Natural killer cell (primary cell): Measurements from ENCODE around the gene PTPRM. TPM values are rescaled to one million over a fixed set of nuclear protein-coding genes. Genes with fewer than 3 reads are reported as not detected.
A peak's percentile ranks its signal among the peaks of the same experiment; 100 is the strongest.

ENCODE experiments used
- ATAC-seq, 3 donors: fragments of 150-1000 bp in 2 of 3; fragments of 200-7000 bp in 1 of 3; cut with Tn5 transposase; 1 replicate in 1 of 3; 2 replicates in 2 of 3; pipeline ENCODE4 v1.10.0; 2021; ENCODE audit warnings: mild to moderate bottlenecking in 2 of 3, moderate library complexity in 2 of 3
- DNase-seq, 2 donors: peaks; one replicate each; pipeline versions ENCODE4 v3.0.0 to v3.0.0-alpha.2; 2013 to 2021; ENCODE audit warnings: mixed read lengths in 1 of 2
- H3K27ac ChIP-seq: one replicate; pipeline ENCODE4 v1.5.1; 2013; ENCODE audit warnings: mild to moderate bottlenecking, low read length
- H3K27me3 ChIP-seq: one replicate; pipeline ENCODE4 v1.6.1; 2013; ENCODE audit warnings: low read length; ENCODE audit not compliant: control insufficient read depth, insufficient read depth
- H3K36me3 ChIP-seq: one replicate; pipeline ENCODE4 v1.6.1; 2013; ENCODE audit warnings: low read length; ENCODE audit not compliant: control insufficient read depth, insufficient read depth
- H3K4me1 ChIP-seq: one replicate; pipeline ENCODE4 v1.6.1; 2013; ENCODE audit warnings: low read length; ENCODE audit not compliant: control insufficient read depth, insufficient read depth
- H3K4me3 ChIP-seq: one replicate; pipeline ENCODE4 v1.5.1; 2013; ENCODE audit warnings: low read length
- H3K9me3 ChIP-seq: one replicate; pipeline ENCODE4 v1.6.1; 2013; ENCODE audit warnings: low read length; ENCODE audit not compliant: control insufficient read depth, insufficient read depth
- H3K27ac Mint-ChIP-seq, 2 donors: one replicate each; pipeline ENCODE4 v1.8.0; 2022; ENCODE audit warnings: mild to moderate bottlenecking in 2 of 2, mixed read lengths in 2 of 2, moderate library complexity in 1 of 2
- H3K27me3 Mint-ChIP-seq, 2 donors: one replicate each; pipeline ENCODE4 v1.8.0; 2022; ENCODE audit warnings: low read depth in 2 of 2, mixed read lengths in 2 of 2
- H3K36me3 Mint-ChIP-seq: one replicate; pipeline ENCODE4 v1.8.0; 2022; ENCODE audit warnings: mixed read lengths
- H3K4me1 Mint-ChIP-seq, 2 donors: one replicate each; pipeline ENCODE4 v1.8.0; 2022; ENCODE audit warnings: mixed read lengths in 2 of 2
- H3K4me3 Mint-ChIP-seq: one replicate; pipeline ENCODE4 v1.8.0; 2022; ENCODE audit warnings: mild to moderate bottlenecking, moderate library complexity, mixed read lengths
- H3K9me3 Mint-ChIP-seq, 2 donors: one replicate each; pipeline ENCODE4 v1.8.0; 2022; ENCODE audit warnings: mixed read lengths in 2 of 2
- WGBS: methylation state at CpG from one replicate; pipeline ENCODE4 v1.1.7; 2013; ENCODE audit warnings: missing lambda C conversion rate; ENCODE audit not compliant: insufficient coverage; 5-methylcytosine and 5-hydroxymethylcytosine counted together
- intact Hi-C: fragments of 100-400 bp; cut with micrococcal nuclease; formaldehyde crosslinking; loops from one replicate; pipeline ENCODE4 v1.14.2; 2022
- total RNA-seq, 4 donors: library from RNA; stranded (reverse); fragments of 120-200 nt in 1 of 4; gene quantifications; one replicate each; pipeline versions ENCODE4 v1.2.3 to v1.2.4, GENCODE V29; 2013 to 2022
- TF ChIP-seq, protein P1 (sequence below): fragments of 200-600 bp; IDR thresholded peaks from one replicate; pipeline ENCODE4 v1.8.0; 2022; ENCODE audit warnings: antibody characterized with exemption

The PTPRM gene
- total RNA-seq, 3 donors from 2014 or later (not counting 1 experiment from before 2014, with no cell fraction given) = 5.0 to 13.2 (median 12.1) TPM

DNA sequence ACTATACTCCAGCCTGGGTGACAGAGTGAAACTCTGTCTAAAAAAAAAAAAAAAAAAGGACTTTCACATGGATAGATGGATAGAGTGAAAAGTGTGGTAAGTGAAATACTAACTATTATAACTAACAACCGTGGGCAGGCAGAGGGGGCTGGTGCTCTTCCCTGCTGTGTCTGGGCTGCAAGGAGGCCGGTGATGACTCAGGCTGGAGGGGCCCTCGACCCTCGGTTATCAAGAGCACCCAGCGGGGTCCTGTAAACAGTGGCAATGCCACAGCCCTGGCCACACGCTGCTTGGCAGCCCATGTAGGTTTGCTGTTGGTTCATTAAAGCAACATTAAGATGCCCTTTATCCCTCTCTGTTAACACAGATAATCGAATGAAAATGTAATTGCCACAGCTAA lies 857.4 kb downstream of the PTPRM start:
- Histone ChIP-seq H3K36me3 (no peaks in the 10 kb centered on the region), H3K27me3 (no peaks in the 10 kb centered on the region), H3K4me1 (no peaks in the 10 kb centered on the region), H3K4me3 (no peak overlapping the region), H3K27ac (no peak overlapping the region), H3K9me3 (no peaks in the 10 kb centered on the region)
- no peak for DNase-seq
- ATAC-seq = no peak
- intact Hi-C loops = no loop called here
- TF ChIP-seq, protein P1, sequence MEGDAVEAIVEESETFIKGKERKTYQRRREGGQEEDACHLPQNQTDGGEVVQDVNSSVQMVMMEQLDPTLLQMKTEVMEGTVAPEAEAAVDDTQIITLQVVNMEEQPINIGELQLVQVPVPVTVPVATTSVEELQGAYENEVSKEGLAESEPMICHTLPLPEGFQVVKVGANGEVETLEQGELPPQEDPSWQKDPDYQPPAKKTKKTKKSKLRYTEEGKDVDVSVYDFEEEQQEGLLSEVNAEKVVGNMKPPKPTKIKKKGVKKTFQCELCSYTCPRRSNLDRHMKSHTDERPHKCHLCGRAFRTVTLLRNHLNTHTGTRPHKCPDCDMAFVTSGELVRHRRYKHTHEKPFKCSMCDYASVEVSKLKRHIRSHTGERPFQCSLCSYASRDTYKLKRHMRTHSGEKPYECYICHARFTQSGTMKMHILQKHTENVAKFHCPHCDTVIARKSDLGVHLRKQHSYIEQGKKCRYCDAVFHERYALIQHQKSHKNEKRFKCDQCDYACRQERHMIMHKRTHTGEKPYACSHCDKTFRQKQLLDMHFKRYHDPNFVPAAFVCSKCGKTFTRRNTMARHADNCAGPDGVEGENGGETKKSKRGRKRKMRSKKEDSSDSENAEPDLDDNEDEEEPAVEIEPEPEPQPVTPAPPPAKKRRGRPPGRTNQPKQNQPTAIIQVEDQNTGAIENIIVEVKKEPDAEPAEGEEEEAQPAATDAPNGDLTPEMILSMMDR = no peak
- Mint-ChIP-seq H3K36me3 (no peaks in the 10 kb centered on the region), H3K4me3 (no peak overlapping the region), H3K27me3 (no peaks in the 10 kb centered on the region), H3K9me3 (peaks cover 0 to 2% of the 10 kb centered on the region in 2 donors), H3K4me1 (no peaks in the 10 kb centered on the region), H3K27ac (no peak overlapping the region)
- WGBS = 85% methylated on average over 6 of the region's 7 CpGs

DNA sequence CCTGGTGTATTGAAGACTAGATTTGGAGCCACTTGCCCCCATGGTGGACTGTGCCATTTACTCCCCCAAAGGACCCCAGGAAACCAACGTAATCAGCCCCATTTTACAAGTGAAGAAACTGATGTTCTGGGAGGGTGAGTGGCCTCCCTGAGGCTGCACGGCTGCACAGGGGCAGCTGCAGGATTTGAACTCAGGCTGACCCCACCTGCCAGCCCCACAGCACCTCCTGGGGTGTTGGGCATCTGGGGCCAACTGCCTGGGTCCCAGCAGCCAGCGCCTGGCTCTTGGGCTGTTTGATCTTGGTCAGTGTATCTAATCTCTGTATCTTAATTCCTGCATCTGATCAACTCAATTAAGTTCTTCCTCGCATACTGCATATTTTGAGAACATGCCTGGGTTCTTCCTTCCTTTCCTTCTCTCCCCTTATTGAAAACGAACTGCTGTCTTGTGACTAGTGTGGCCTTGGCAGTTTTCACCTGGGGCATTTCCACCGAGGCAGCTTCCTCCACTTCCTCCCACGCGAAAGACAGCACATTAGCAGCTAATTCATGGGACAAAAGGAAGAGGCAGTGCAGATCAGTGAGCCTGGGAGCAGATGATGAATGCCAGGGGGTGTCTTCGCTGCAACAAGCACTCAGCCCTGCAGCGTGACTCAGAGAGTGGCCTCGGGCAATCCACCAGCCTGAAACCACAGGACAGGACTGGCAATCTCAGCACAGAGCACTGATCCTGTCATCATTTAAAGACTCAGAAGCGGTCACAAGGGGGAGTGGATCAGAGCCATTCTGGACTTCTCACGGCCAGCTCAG lies 858.0 kb downstream of the PTPRM start:
- no peak overlapping the region for H3K27ac ChIP-seq
- ATAC-seq = no peak
- no peak overlapping the region for H3K4me3 ChIP-seq
- H3K27me3 ChIP-seq = no peaks in the 10 kb centered on the region
- 74% methylated on average over 13 of the region's 13 CpGs for WGBS
- intact Hi-C loops = no loop called here
- Mint-ChIP-seq H3K27ac (no peak overlapping the region), H3K36me3 (no peaks in the 10 kb centered on the region), H3K27me3 (no peaks in the 10 kb centered on the region), H3K9me3 (peaks cover 0 to 2% of the 10 kb centered on the region in 2 donors), H3K4me3 (no peak overlapping the region), H3K4me1 (no peaks in the 10 kb centered on the region)
- H3K9me3 ChIP-seq = no peaks in the 10 kb centered on the region
- no peak for DNase-seq
- no peaks in the 10 kb centered on the region for H3K4me1 ChIP-seq
- no peaks in the 10 kb centered on the region for H3K36me3 ChIP-seq
- TF ChIP-seq, protein P1 = no peak

DNA sequence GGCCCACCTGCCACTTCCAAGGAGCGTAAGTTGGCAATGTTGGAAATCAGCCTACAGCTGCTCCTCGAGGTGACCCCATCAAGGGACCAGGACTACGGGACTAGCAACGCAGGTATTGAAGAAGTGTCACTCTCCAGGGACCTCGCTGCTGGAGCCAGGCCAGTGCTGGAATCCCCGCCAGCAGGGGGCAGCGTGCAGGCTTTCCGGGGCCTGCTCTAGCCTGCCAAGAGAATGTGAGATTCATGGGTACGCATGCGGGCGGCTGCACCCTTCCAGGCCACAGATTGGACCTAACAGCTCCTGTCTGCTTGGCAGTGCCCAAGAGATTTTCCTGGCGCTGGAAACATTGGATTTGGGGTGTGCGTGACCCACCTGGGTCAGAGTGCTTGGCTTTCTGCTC lies 859.3 kb downstream of the PTPRM start:
- Mint-ChIP-seq H3K36me3 (no peaks in the 10 kb centered on the region), H3K4me3 (no peak overlapping the region), H3K4me1 (no peaks in the 10 kb centered on the region), H3K9me3 (peaks cover 0 to 2% of the 10 kb centered on the region in 2 donors), H3K27ac (no peak overlapping the region), H3K27me3 (no peaks in the 10 kb centered on the region)
- Histone ChIP-seq H3K9me3 (no peaks in the 10 kb centered on the region), H3K36me3 (no peaks in the 10 kb centered on the region), H3K4me1 (no peaks in the 10 kb centered on the region), H3K27me3 (no peaks in the 10 kb centered on the region), H3K27ac (no peak overlapping the region), H3K4me3 (no peak overlapping the region)
- intact Hi-C loops = no loop called here
- ATAC-seq = no peak
- DNase-seq = peak in 1 of 2 donors; percentile 4
- WGBS = 87% methylated on average over 13 of the region's 13 CpGs
- TF ChIP-seq, protein P1 = no peak

DNA sequence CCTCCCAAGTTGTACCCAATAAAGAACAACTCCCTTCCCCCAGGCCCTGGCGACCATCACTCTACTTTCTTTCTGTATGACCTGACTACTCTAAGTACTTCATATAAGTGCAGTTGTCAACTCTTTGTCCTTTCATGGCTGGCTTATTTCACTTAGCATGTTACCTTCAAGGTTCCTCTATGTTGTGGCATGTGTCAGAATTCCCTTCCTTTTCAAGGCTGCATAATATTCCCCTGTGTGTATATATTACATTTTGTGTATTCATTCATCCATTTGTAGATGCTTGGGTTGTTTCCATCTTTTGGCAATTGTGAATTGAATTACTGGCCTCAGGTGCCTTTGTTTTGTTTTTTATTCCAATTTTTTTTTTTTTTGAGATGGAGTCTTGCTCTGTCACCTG lies 860.2 kb downstream of the PTPRM start:
- no peaks in the 10 kb centered on the region for H3K27me3 ChIP-seq
- H3K4me3 ChIP-seq = no peak overlapping the region
- no peak overlapping the region for H3K27ac ChIP-seq
- intact Hi-C loops = no loop called here
- 83% methylated on average over 1 of the region's 1 CpG for WGBS
- DNase-seq (no peak), ATAC-seq (no peak)
- H3K4me1 ChIP-seq = no peaks in the 10 kb centered on the region
- no peak overlapping the region for H3K27ac Mint-ChIP-seq
- H3K4me3 Mint-ChIP-seq = no peak overlapping the region
- no peaks in the 10 kb centered on the region for H3K27me3 Mint-ChIP-seq
- peaks cover 0 to 2% of the 10 kb centered on the region in 2 donors for H3K9me3 Mint-ChIP-seq
- no peaks in the 10 kb centered on the region for H3K36me3 ChIP-seq
- TF ChIP-seq, protein P1 = no peak
- H3K9me3 ChIP-seq = no peaks in the 10 kb centered on the region
- no peaks in the 10 kb centered on the region for H3K4me1 Mint-ChIP-seq
- H3K36me3 Mint-ChIP-seq = no peaks in the 10 kb centered on the region
